B cell (primary cell): ENCODE data around the gene BTN2A1.

Experiments
- CTCF ChIP-seq: fragments of 200-600 bp; IDR thresholded peaks from one replicate; pipeline ENCODE4 v1.8.0; 2022; ENCODE audit warnings: antibody characterized with exemption, mild to moderate bottlenecking
- EZH2 ChIP-seq: IDR thresholded peaks from 2 replicates; pipeline ENCODE4 v1.6.1; 2012; ENCODE audit warnings: borderline replicate concordance, low read depth, mild to moderate bottlenecking, moderate library complexity, low read length; ENCODE audit not compliant: insufficient read depth, poor library complexity, severe bottlenecking

- TF ChIP-seq CTCF (no peak), EZH2 (no peak)
These were observed 46.0 kb upstream of the BTN2A1 start for GRCh38 chr6:26411751-26412150.
